GM19025 (cell line): Measurements from ENCODE around the gene NUDT16L1.

Source experiments
- ATAC-seq: cut with Tn5 transposase; IDR thresholded peaks from one replicate; pipeline ENCODE4 v1.9.1; 2021; ENCODE audit warnings: mild to moderate bottlenecking, low read depth, moderate library complexity; ENCODE audit not compliant: unreplicated experiment

Gene NUDT16L1

GRCh38 chr16:4681471-4682083 lies 11.8 kb upstream of the NUDT16L1 start:
- ATAC-seq = no peak

- ATAC-seq = no peak
Observed at GRCh38 chr16:4682084-4682591, 11.2 kb upstream of the NUDT16L1 start.

- ATAC-seq = no peak
Observed at GRCh38 chr16:4682616-4683254, 10.6 kb upstream of the NUDT16L1 start.

- no peak for ATAC-seq
Observed at GRCh38 chr16:4683255-4684057, 9.9 kb upstream of the NUDT16L1 start.

GRCh38 chr16:4684058-4684715 lies 9.2 kb upstream of the NUDT16L1 start:
- ATAC-seq = no peak

GRCh38 chr16:4684763-4685162 lies 8.6 kb upstream of the NUDT16L1 start:
- no peak for ATAC-seq

GRCh38 chr16:4685292-4685691 lies 8.1 kb upstream of the NUDT16L1 start:
- ATAC-seq = no peak

GRCh38 chr16:4685776-4686496 lies 7.4 kb upstream of the NUDT16L1 start:
- no peak for ATAC-seq

GRCh38 chr16:4686497-4687210 lies 6.7 kb upstream of the NUDT16L1 start:
- no peak for ATAC-seq

GRCh38 chr16:4687416-4687815 lies 5.9 kb upstream of the NUDT16L1 start:
- ATAC-seq = no peak

- ATAC-seq = no peak
Observed at GRCh38 chr16:4687946-4688673, 5.3 kb upstream of the NUDT16L1 start.

- ATAC-seq = no peak
Observed at GRCh38 chr16:4688674-4689045, 4.7 kb upstream of the NUDT16L1 start.

GRCh38 chr16:4689091-4689671 lies 4.2 kb upstream of the NUDT16L1 start:
- no peak for ATAC-seq

GRCh38 chr16:4689864-4690704 lies 3.3 kb upstream of the NUDT16L1 start:
- no peak for ATAC-seq

- no peak for ATAC-seq
Observed at GRCh38 chr16:4690946-4691665, 2.3 kb upstream of the NUDT16L1 start.

- ATAC-seq = no peak
Observed at GRCh38 chr16:4691666-4692412, 1.5 kb upstream of the NUDT16L1 start.
